ENCODE results near the gene RGPD3.
"Not testable (repeated sequence)": the region's sequence is repeated elsewhere in the genome, so short reads cannot be mapped to it uniquely, and the experiment has no call there.

The RGPD3 gene

GRCh38 chr2:106468107-106468506 is at the start of gene RGPD3:
RGPD3 (minus strand) TSS chr2:106468413; CDS start chr2:106468288, 125 bp downstream.
- DNase-seq = not testable (repeated sequence)

- DNase-seq = no peak
Measured at GRCh38 chr2:106517329-106517728, 49.1 kb upstream of the RGPD3 start.

DNA sequence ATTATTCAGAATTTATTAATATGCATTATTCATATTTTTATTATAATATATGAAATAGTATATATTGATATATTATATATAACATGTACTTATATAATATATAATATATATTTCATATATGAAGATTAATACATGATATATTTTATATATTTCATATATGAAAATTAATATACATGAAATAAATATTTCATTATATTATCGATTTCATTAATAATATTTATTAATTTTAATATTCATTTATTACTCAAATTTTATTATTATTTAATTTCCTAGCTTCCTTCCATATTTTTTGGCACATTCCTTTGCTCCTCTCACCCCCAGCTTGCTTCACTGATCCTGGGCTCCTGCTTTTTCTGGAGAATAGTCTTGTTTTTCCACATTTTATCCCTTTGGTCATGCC is 48.7 kb upstream of the RGPD3 start:
- no peak for DNase-seq

DNA sequence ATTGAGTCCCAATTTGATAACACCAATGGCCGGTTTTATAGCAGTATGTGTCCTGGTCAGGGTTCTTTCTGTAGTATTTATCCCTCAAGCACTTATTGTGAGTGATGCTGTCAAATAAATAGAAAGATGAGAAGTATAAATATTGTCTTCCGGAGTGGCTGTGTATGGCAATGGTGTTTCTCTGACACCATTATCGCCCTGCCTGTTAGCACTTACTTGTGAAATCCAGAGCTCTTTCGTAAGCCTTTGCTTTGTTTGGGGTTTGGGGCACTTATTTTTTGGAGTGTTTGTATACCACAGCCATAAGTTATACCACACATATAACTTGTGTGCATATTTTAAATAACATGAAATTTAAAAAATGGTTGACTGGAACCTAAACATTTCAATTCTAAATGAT is 48.2 kb upstream of the RGPD3 start:
- DNase-seq = no peak

GRCh38 chr2:106514827-106515226 is 46.6 kb upstream of the RGPD3 start:
- not testable (repeated sequence) for DNase-seq

GRCh38 chr2:106513391-106513790 is 45.2 kb upstream of the RGPD3 start:
- DNase-seq = not testable (repeated sequence)

DNA sequence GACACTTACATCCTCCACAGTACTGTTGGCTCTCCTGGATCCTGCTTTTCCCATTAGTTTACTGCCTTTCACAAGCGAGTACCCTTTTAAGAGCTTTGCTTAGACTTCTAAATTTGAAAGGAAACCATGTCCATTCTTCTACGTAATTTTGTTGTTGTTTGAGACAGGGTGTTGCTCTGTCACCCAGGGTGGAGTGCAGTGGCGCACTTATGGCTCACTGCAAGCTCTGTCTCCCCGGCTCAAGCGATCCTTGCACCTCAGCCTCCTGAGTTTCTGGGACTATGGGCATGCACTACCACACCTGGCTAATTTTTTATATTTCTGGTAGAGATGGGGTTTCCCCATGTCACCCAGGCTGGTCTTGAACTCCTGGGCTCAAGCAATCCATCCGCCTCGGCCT is 43.7 kb upstream of the RGPD3 start:
- DNase-seq = not testable (repeated sequence)

DNA sequence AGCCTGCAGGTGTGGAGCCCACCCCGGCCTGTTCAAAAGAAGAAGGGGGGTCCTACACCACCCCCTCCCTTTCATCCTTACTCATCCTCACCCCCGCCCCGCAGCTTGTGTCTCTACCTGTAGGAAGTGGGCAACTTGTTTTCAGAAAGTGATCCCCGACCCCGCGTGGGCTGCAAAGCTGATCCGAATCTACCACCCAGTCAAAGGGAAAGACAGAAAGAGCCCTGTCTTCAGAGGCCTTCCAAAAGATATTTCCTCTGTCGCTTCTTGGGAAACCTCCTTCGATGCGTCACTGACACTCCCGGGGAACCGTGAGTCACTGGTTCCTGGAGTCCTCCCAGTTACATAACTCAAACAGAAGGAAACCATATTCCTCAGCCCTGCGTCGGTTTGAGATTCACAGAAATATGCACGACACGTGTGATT is 43.3 kb upstream of the RGPD3 start:
- DNase-seq = not testable (repeated sequence)

GRCh38 chr2:106510791-106511190 is 42.6 kb upstream of the RGPD3 start:
- DNase-seq = not testable (repeated sequence)

DNA sequence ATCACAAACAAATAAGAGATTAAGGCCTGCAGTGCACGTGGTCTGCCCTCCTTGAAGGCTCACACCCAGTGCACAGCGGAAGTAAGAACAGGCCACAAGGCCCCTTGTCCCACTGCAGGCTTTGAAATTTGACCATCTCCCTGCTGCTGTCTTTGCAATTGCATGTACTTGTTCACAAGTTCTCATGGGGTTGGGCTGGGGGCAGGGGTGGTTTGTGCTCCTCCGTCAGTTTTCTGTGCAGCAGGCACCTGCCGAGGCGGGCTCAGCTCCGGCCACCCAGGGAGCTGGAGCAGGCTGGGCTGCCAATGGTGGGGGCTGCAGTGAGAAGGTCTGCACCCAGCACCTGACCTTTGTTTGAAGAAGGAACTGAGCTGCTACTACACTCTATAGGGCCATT is 41.2 kb upstream of the RGPD3 start:
- DNase-seq = not testable (repeated sequence)

DNA sequence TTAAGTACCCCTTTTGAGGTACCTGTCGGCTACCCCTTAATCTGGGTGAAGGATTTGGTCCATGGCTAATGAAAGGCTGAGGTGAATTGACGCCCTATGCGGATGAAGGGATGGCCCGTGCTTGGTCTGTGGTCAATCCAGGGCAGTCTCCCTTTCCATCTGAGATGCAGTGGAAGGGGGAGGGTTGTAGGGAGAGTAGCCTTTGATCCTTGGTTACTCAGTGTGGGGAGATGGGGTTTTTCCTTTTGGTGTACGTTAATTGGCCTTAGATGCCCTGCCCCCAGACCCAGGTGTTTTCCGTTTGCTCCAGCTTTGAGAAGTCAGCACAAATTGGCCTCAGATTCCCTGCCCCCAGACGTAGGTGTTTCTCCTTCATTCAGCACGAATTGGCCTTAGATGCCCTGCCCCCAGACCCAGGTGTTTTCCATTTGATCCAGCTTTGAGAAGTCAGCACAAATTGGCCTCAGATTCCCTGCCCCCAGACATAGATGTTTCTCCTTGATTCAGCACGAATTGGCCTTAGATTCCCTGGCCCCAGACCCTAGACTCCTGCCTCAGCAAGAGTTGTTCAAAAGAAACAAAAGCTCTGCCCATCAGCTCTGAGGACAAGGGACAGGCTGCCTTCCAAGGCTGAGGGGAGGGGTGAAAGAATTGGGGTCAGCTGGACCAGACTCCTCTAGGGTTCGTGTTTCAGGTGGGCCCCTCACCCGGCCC is 40.6 kb upstream of the RGPD3 start:
- DNase-seq = not testable (repeated sequence)

DNA sequence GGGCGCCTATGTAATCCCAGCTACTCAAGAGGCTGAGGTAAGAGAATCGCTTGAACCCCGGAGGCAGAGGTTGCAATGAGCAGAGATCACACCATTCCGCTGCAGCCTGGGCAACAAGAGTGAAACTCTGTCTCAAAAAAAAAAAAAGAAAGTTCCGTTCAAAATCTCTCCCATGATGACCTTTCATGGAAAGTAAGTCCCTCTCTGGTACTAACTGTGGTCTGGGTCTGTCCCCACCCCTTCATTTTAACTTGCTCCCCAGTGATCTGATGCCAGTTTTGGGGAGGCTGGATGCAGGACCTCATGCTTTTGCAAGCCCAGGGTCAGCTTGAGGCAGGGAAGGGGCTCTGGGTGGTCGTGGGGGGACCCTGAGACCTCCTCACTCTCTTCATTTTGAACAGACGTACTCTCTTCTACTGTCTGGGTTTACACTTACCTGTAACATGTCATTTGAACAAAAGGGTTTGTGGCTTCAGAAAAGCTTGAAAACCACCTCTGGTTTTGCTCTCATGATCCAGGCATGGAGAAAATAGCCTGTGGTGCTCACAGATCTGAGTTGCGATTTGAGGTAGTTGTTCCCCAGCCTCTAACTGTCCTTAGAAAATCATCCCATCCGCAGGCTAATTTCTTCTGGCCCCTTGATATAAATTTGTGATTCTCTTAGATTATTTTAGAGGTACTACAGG is 37.9 kb upstream of the RGPD3 start:
- DNase-seq = not testable (repeated sequence)

DNA sequence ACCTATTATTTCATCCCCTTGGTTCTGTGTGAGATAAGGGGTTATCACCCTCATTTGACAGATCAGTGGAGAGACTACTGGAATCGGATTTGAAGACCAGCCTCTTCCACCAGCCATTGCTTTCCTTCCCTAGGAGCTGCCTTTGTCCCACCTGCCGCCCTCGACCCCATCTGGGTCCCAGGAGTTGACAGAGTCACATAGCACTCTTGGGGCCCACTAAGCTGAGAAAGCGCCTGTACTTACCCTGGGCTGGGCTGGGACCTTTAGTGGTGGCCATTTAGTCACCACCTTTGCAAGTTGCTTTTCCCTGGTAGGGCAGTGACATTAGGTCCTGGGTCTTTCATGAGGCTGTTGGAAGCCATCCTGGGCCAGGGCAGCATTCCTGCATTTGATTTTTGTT is 36.6 kb upstream of the RGPD3 start:
- not testable (repeated sequence) for DNase-seq

DNA sequence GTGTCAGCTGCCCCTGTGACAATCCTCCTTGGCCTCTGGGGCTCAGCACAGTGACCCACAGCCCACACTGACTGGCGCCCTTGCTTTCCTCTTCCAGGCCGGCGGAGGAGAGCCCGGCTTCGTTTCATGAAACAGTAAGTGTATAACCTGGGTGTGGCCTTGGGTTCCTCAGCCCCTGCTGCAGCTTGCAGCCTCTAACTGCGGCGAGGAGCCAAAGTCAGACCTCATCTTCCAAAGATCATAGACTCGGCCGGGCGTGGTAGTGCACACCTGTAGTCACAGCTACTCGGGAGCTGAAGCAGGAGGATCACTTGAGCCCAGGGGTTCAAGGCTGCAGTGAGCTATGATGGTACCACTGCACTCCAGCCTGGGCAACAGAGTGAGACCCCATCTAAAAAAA is 36.0 kb upstream of the RGPD3 start:
- not testable (repeated sequence) for DNase-seq

DNA sequence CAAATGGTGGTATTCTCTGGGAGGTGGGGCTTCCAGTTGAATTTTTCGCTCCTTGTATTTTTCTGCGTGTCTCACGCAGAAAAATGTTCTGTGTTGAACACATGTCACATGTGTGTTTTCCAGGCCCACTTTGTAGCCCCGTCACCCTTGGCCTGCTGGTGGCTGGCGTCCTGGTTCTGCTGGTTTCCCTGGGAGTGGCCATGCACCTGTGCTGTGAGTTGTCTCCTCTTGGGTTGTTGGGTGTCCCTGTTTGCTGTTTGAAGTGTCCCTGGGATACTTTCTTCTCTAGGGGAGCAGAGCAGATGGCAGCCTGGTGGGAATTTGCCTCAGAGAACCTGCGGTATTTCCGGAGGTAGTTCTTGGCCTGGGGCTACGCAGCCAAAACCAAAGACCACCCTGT is 34.1 kb upstream of the RGPD3 start:
- DNase-seq = not testable (repeated sequence)

- DNase-seq = not testable (repeated sequence)
Measured at GRCh38 chr2:106500350-106500749, 32.1 kb upstream of the RGPD3 start.

DNA sequence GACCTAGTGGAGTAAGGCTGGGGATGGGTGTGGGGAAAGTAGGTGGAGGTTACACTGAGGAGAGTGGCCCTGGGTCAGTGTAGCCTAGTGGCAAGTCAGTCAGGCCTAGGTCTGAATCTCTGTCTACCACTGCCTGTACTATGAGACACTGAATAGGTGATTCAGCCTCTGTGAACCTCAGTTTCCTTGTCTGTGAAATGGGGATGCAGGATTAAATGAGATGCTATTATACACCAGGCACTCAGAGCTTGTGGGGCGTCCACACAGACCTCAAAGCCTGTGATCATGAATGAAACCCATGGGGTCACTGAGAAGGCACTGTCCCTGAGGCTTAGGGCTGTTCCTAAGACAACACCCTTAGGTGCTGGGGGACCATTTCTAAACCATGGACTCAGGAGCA is 30.3 kb upstream of the RGPD3 start:
- DNase-seq = not testable (repeated sequence)

GRCh38 chr2:106492913-106493312 is 24.7 kb upstream of the RGPD3 start:
- not testable (repeated sequence) for DNase-seq

DNA sequence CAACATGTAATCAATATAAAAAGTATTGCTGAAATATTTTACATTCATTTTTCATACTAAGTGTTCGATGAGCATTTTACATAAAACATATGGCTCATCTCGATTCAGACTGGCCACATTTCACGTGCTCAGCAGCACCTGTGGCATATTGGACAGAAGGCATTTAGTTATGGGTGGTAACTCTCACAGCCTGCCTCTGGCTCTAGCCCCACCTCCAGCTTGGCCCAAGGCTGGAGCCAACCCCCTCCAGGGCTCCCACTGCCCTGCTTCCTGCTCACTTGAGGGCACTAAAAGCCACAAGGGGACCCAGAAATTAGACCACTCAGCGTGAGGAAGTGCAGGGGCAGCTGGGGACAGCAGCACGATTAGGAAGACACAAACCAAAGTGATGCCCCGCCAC is 24.2 kb upstream of the RGPD3 start:
- DNase-seq = not testable (repeated sequence)

DNA sequence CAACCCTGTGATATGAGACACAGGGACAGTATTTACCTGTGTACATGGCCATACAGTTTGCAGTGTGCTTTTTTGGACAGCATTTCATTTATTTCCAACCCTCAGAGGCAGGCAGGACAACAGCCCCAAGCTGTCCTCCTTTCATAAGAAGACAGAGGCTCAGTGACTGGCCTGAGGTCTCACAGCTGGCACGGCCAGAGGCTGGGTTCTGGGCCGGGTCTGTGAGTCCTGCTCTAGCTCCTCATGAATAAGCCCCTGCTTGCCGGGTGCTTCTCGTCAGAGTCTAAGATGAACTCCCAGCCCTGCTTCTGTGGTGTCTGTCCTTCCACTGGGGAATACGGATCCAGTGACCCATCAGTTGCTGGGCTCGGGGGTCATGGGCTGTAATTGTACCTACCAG is 21.5 kb upstream of the RGPD3 start:
- not testable (repeated sequence) for DNase-seq

DNA sequence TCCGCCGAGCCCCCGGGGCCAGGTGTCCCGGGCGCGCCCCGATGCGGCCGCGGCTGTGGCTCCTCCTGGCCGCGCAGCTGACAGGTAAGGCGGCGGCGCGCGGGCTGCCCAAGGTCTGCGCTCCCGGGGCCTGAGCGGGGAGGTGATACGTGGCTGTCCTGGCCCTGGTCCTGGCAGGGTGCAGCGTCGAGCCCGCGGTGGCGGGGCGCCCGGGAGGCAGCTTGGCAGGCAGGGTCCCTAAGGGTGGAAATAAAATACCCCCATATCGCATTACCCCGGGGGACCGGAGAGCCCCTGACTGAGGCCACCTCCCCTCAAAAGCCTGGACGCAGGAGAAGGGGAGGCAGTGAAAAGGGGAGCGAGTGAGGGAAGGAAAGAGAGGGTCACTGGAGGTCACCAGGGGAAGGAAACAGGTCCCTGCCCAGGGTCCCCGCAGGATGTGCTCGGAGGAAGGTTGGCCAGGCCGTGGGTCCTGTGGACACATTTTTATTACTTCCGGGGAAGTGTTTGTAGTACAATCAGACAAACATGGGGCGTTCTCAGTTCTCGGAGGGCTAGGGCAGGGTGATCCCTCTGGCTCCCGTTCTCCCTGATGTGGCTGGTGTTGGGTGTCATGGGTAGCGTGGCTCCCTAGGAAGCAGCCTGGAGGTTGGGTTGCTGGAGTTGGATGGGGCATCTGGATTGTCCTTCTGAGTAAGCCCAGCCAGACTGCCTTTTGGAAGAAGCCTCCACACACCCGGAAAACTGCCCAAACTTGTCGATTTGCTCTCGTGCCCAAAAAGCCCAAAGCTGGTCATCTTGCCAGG is 19.4 kb upstream of the RGPD3 start:
- not testable (repeated sequence) for DNase-seq

- DNase-seq = not testable (repeated sequence)
Measured at GRCh38 chr2:106486551-106487385, 18.6 kb upstream of the RGPD3 start, which contains the start of gene CD8B2. CD8B2 (plus strand) TSS chr2:106487364; CDS start chr2:106487427, 63 bp downstream.
